ENCODE data around the gene CDC42. TPM values are rescaled to one million over a fixed set of nuclear protein-coding genes. Genes with fewer than 3 reads are reported as not detected.

The CDC42 gene
- total RNA-seq, 1 experiment from 2014 or later, result 245 TPM

- intact Hi-C loops (cut with micrococcal nuclease), result loop anchor here (2.0 kb wide), 1 partner anchor 18 kb away; no protein-coding TSS in a partner anchor
- TF ChIP-seq EZH2phosphoT487 (IDR thresholded peaks at IDR 0.05; ENCODE audit: borderline replicate concordance, low read length) (no peak), CTCF (conservative IDR thresholded peaks at IDR 0.05; ENCODE audit: low read depth, low read length) (no peak), EZH2 (IDR thresholded peaks at IDR 0.05; ENCODE audit: low read length, unreplicated experiment) (no peak)
- H2AFZ ChIP-seq (ENCODE audit: low read length), result no peak overlapping the region
- DNase-seq (peak; percentile 88), ATAC-seq (peak; percentile 63)
- H3K9ac ChIP-seq (ENCODE audit: low read length), result peak overlapping the region; percentile 46; the same call in 1 of the 2 replicates
- no TSS peak for BruUV-seq (replicated peaks)
- peaks cover 3% of the 10 kb centered on the region for H3F3A ChIP-seq (ENCODE audit: low read length, unreplicated experiment)
- peak overlapping the region; percentile 86 for H3K27ac ChIP-seq (ENCODE audit: low read length)
- H3K4me2 ChIP-seq (ENCODE audit: low read length), result peak overlapping the region; percentile 35
- H3K27me3 ChIP-seq (ENCODE audit: low read length), result no peaks in the 10 kb centered on the region
- no peaks in the 10 kb centered on the region for H3K9me3 ChIP-seq (ENCODE audit: low read length)
- H3K79me2 ChIP-seq (ENCODE audit: low read length), result no peaks in the 10 kb centered on the region
- no peaks in the 10 kb centered on the region for H4K20me1 ChIP-seq (ENCODE audit: low read length)
- ChIA-PET POLR2A (ENCODE audit: unreplicated experiment) (no interaction called here), CTCF (interaction anchor here (0.6 kb wide), 1 partner anchor 109 kb away, joined by 5 read pairs; no protein-coding TSS in a partner anchor)
- H3K9me2 ChIP-seq (replicated peaks; ENCODE audit: low read length), result no peaks in the 10 kb centered on the region
- no peaks in the 10 kb centered on the region for H3K36me3 ChIP-seq (ENCODE audit: low read depth, low read length)
- peaks cover 39% of the 10 kb centered on the region for H3K4me1 ChIP-seq (ENCODE audit: insufficient read depth, low read length)
- no peak overlapping the region for H3K4me3 ChIP-seq (ENCODE audit: low read length)
Measured at GRCh38 chr1:22044690-22045420, 7.7 kb upstream of the CDC42 start.

GRCh38 chr1:22045604-22046228, 6.8 kb upstream of the CDC42 start:
- no TSS peak for BruUV-seq (replicated peaks)
- CTCF ChIA-PET, result no interaction called here
- DNase-seq (peak; percentile 29), ATAC-seq (0 out of 2 replicates have a peak, but pooled peaks have one; percentile 9)
- intact Hi-C loops (cut with micrococcal nuclease), result loop anchor here (2.0 kb wide), 1 partner anchor 19 kb away; no protein-coding TSS in a partner anchor
- Histone ChIP-seq H3K36me3 (ENCODE audit: low read depth, low read length) (no peaks in the 10 kb centered on the region), H3K9me2 (replicated peaks; ENCODE audit: low read length) (no peaks in the 10 kb centered on the region), H3K4me3 (ENCODE audit: low read length) (no peak overlapping the region), H3K9ac (ENCODE audit: low read length) (no peak overlapping the region), H3K27ac (ENCODE audit: low read length) (no peak overlapping the region; the same call in 1 of the 2 replicates), H3K79me2 (ENCODE audit: low read length) (no peaks in the 10 kb centered on the region), H3K4me2 (ENCODE audit: low read length) (no peak overlapping the region), H2AFZ (ENCODE audit: low read length) (no peak overlapping the region), H3K4me1 (ENCODE audit: insufficient read depth, low read length) (peaks cover 34% of the 10 kb centered on the region), H4K20me1 (ENCODE audit: low read length) (no peaks in the 10 kb centered on the region), H3K27me3 (ENCODE audit: low read length) (no peaks in the 10 kb centered on the region), H3K9me3 (ENCODE audit: low read length) (no peaks in the 10 kb centered on the region), H3F3A (ENCODE audit: low read length, unreplicated experiment) (peaks cover 3% of the 10 kb centered on the region)
- no peak for TF ChIP-seq EZH2phosphoT487 (IDR thresholded peaks at IDR 0.05; ENCODE audit: borderline replicate concordance, low read length)
- TF ChIP-seq CTCF (conservative IDR thresholded peaks at IDR 0.05; ENCODE audit: low read depth, low read length), result no peak
- no peak for TF ChIP-seq EZH2 (IDR thresholded peaks at IDR 0.05; ENCODE audit: low read length, unreplicated experiment)
- POLR2A ChIA-PET (ENCODE audit: unreplicated experiment), result no interaction called here
